ENCODE data around the gene GSTO1. TPM values are rescaled to one million over a fixed set of nuclear protein-coding genes. Genes with fewer than 3 reads are reported as not detected.

Gene GSTO1
- total and polyA plus RNA-seq, 2 donors (not counting 1 experiment from before 2014, with no cell fraction given) = 30.1 to 37.7 TPM

GRCh38 chr10:104209575-104210198 is 45.0 kb upstream of the GSTO1 start:
- Histone ChIP-seq H4K20me1 (ENCODE audit: control insufficient read depth, insufficient read depth, low read length, poor library complexity, severe bottlenecking) (no peaks in the 10 kb centered on the region), H3K36me3 (replicated peaks in 1 of 2; ENCODE audit: control extremely low read depth in 1 of 2, control insufficient read depth in 1 of 2, extremely low read depth in 1 of 2, insufficient read depth in 2 of 2, low read length in 1 of 2) (no peaks in the 10 kb centered on the region), H3K4me2 (replicated peaks; ENCODE audit: low read depth, low read length, poor library complexity, severe bottlenecking) (no peak overlapping the region), H2AFZ (ENCODE audit: insufficient read depth, low read depth, low read length, poor library complexity, severe bottlenecking) (no peak overlapping the region), H3K27ac (ENCODE audit: low read length in 2 of 2) (no peak overlapping the region), H3K9ac (ENCODE audit: low read length) (no peak overlapping the region), H3K9me3 (ENCODE audit: control extremely low read depth in 1 of 3, control insufficient read depth in 2 of 3, insufficient read depth in 1 of 3, low read length in 2 of 3) (no peaks in the 10 kb centered on the region), H3K4me3 (ENCODE audit: control extremely low read depth in 1 of 5, extremely low read depth in 1 of 5, insufficient read depth in 1 of 5, low read depth in 2 of 5, low read length in 4 of 5) (no peak overlapping the region), H3K79me2 (ENCODE audit: control insufficient read depth, insufficient read depth, low read length) (no peaks in the 10 kb centered on the region), H3K27me3 (replicated peaks in 1 of 4; ENCODE audit: control extremely low read depth in 1 of 4, control insufficient read depth in 3 of 4, insufficient read depth in 4 of 4, low read length in 3 of 4) (peaks cover 0 to 6% (median 0%) of the 10 kb centered on the region in 4 experiments), H3K4me1 (ENCODE audit: control insufficient read depth in 2 of 2, insufficient read depth in 2 of 2, low read length in 2 of 2) (no peaks in the 10 kb centered on the region)
- POLR2A ChIA-PET = no interaction called here
- intact Hi-C loops (cut with micrococcal nuclease) = loop anchor here (1.0 to 5.0 kb wide), 2 partner anchors 307 to 321 kb away; no protein-coding TSS in a partner anchor
- TF ChIP-seq EZH2 (IDR thresholded peaks at IDR 0.05; ENCODE audit: borderline replicate concordance, insufficient read depth, low read depth, low read length, poor library complexity, severe bottlenecking) = no peak
- TF ChIP-seq CTCF (IDR thresholded peaks at IDR 0.05) = peak; percentile 64
- peak; percentile 46 for DNase-seq
- H3K9me3 Mint-ChIP-seq (ENCODE audit: insufficient read depth) = no peaks in the 10 kb centered on the region
- no peak overlapping the region for H3K4me3 Mint-ChIP-seq
- CTCF ChIA-PET = interaction anchor here (0.6 to 1.7 kb wide), 6 partner anchors 65 to 497 kb away, joined by 3 to 19 read pairs (median 4); no protein-coding TSS in a partner anchor
- no peak for ATAC-seq (ENCODE audit: low read depth)
- no peak overlapping the region for H3K27ac Mint-ChIP-seq
- H3K27me3 Mint-ChIP-seq = peaks cover 41% of the 10 kb centered on the region
- WGBS (ENCODE audit: insufficient coverage) = no CpG with 5 or more reads among the region's 2 CpGs
- no peaks in the 10 kb centered on the region for H3K4me1 Mint-ChIP-seq

- peaks cover 24% of the 10 kb centered on the region for H3K27me3 Mint-ChIP-seq
- TF ChIP-seq CTCF (IDR thresholded peaks at IDR 0.05) (no peak), EZH2 (IDR thresholded peaks at IDR 0.05; ENCODE audit: borderline replicate concordance, insufficient read depth, low read depth, low read length, poor library complexity, severe bottlenecking) (no peak)
- no peak for ATAC-seq (ENCODE audit: low read depth)
- Histone ChIP-seq H3K4me3 (ENCODE audit: control extremely low read depth in 1 of 5, extremely low read depth in 1 of 5, insufficient read depth in 1 of 5, low read depth in 2 of 5, low read length in 4 of 5) (no peak overlapping the region), H3K79me2 (ENCODE audit: control insufficient read depth, insufficient read depth, low read length) (no peaks in the 10 kb centered on the region), H3K27ac (ENCODE audit: low read length in 2 of 2) (no peak overlapping the region), H3K36me3 (replicated peaks in 1 of 2; ENCODE audit: control extremely low read depth in 1 of 2, control insufficient read depth in 1 of 2, extremely low read depth in 1 of 2, insufficient read depth in 2 of 2, low read length in 1 of 2) (no peaks in the 10 kb centered on the region), H3K27me3 (replicated peaks in 1 of 4; ENCODE audit: control extremely low read depth in 1 of 4, control insufficient read depth in 3 of 4, insufficient read depth in 4 of 4, low read length in 3 of 4) (peaks cover 0 to 11% (median 4%) of the 10 kb centered on the region in 4 experiments), H3K9me3 (ENCODE audit: control extremely low read depth in 1 of 3, control insufficient read depth in 2 of 3, insufficient read depth in 1 of 3, low read length in 2 of 3) (no peaks in the 10 kb centered on the region), H2AFZ (ENCODE audit: insufficient read depth, low read depth, low read length, poor library complexity, severe bottlenecking) (no peak overlapping the region), H3K4me1 (ENCODE audit: control insufficient read depth in 2 of 2, insufficient read depth in 2 of 2, low read length in 2 of 2) (no peaks in the 10 kb centered on the region), H4K20me1 (ENCODE audit: control insufficient read depth, insufficient read depth, low read length, poor library complexity, severe bottlenecking) (no peaks in the 10 kb centered on the region), H3K4me2 (replicated peaks; ENCODE audit: low read depth, low read length, poor library complexity, severe bottlenecking) (no peak overlapping the region), H3K9ac (ENCODE audit: low read length) (no peak overlapping the region)
- DNase-seq = no peak
- no peak overlapping the region for H3K4me3 Mint-ChIP-seq
- intact Hi-C loops (cut with micrococcal nuclease) = no loop called here
- H3K4me1 Mint-ChIP-seq = no peaks in the 10 kb centered on the region
- ChIA-PET CTCF (interaction anchor here (1.4 kb wide), 1 partner anchor 329 kb away, joined by 3 read pairs; no protein-coding TSS in a partner anchor), POLR2A (no interaction called here)
- no peaks in the 10 kb centered on the region for H3K9me3 Mint-ChIP-seq (ENCODE audit: insufficient read depth)
- no peak overlapping the region for H3K27ac Mint-ChIP-seq
- WGBS (ENCODE audit: insufficient coverage) = 96% methylated on average over 3 of the region's 3 CpGs
Measured at GRCh38 chr10:104216631-104217030, 38.1 kb upstream of the GSTO1 start.
